HUES64 (cell line): Measurements from ENCODE around the gene EXOC6B.

ENCODE experiments used
- H3K27ac ChIP-seq: 2 replicates; pipeline ENCODE4 v1.7.0; 2013; ENCODE audit warnings: low read depth, low read length, inconsistent platforms
- H3K27me3 ChIP-seq: 2 replicates; pipeline ENCODE4 v1.6.1; 2013; ENCODE audit warnings: mild to moderate bottlenecking, low read length; ENCODE audit not compliant: insufficient read depth
- H3K36me3 ChIP-seq: 2 replicates; pipeline ENCODE4 v1.6.1; 2013; ENCODE audit warnings: mild to moderate bottlenecking, low read length; ENCODE audit not compliant: insufficient read depth
- H3K4me1 ChIP-seq: 2 replicates; pipeline ENCODE4 v1.6.1; 2013; ENCODE audit warnings: mild to moderate bottlenecking, low read length, moderate library complexity; ENCODE audit not compliant: insufficient read depth
- H3K4me3 ChIP-seq: 2 replicates; pipeline ENCODE4 v1.5.1; 2013; ENCODE audit warnings: mild to moderate bottlenecking, low read length, moderate library complexity
- H3K9ac ChIP-seq: 2 replicates; pipeline ENCODE4 v1.6.1; 2013; ENCODE audit warnings: mild to moderate bottlenecking, low read depth, low read length
- H3K9me3 ChIP-seq: 2 replicates; pipeline ENCODE4 v1.6.1; 2013; ENCODE audit warnings: low read depth, low read length; ENCODE audit not compliant: insufficient read depth
- WGBS: fragments of 150-250, 120-280 bp; methylation state at CpG from one replicate; pipeline ENCODE4 v1.1.7; 2013; ENCODE audit warnings: missing lambda C conversion rate; 5-methylcytosine and 5-hydroxymethylcytosine counted together

The EXOC6B gene

GRCh38 chr2:72636210-72636609 is 189.6 kb downstream of the EXOC6B start:
- Histone ChIP-seq H3K27me3 (no peaks in the 10 kb centered on the region), H3K9me3 (0 out of 2 replicates have a peak, but pooled peaks cover 5% of the 10 kb centered on the region), H3K4me1 (peaks cover 5% of the 10 kb centered on the region; the same call in 1 of the 2 replicates), H3K9ac (no peak overlapping the region), H3K27ac (no peak overlapping the region), H3K4me3 (no peak overlapping the region), H3K36me3 (no peaks in the 10 kb centered on the region)
- WGBS = 94% methylated on average over 3 of the region's 3 CpGs

- H3K36me3 ChIP-seq = no peaks in the 10 kb centered on the region
- no peaks in the 10 kb centered on the region for H3K27me3 ChIP-seq
- H3K9me3 ChIP-seq = no peaks in the 10 kb centered on the region
- peaks cover 11% of the 10 kb centered on the region; the same call in 1 of the 2 replicates for H3K4me1 ChIP-seq
- H3K4me3 ChIP-seq = no peak overlapping the region
- 93% methylated on average over 2 of the region's 2 CpGs for WGBS
- no peak overlapping the region for H3K9ac ChIP-seq
- no peak overlapping the region for H3K27ac ChIP-seq
These were observed 195.1 kb downstream of the EXOC6B start for GRCh38 chr2:72630767-72631166.

- 100% methylated on average over 1 of the region's 1 CpG for WGBS
- H3K36me3 ChIP-seq = no peaks in the 10 kb centered on the region
- H3K9ac ChIP-seq = no peak overlapping the region
- H3K27me3 ChIP-seq = no peaks in the 10 kb centered on the region
- no peak overlapping the region for H3K4me3 ChIP-seq
- H3K4me1 ChIP-seq = peaks cover 11% of the 10 kb centered on the region; the same call in 1 of the 2 replicates
- H3K9me3 ChIP-seq = no peaks in the 10 kb centered on the region
- H3K27ac ChIP-seq = no peak overlapping the region
These were observed 196.8 kb downstream of the EXOC6B start for GRCh38 chr2:72629062-72629461.

GRCh38 chr2:72627083-72627482 is 198.8 kb downstream of the EXOC6B start:
- no peak overlapping the region for H3K27ac ChIP-seq
- WGBS = 97% methylated on average over 1 of the region's 1 CpG
- no peaks in the 10 kb centered on the region for H3K9me3 ChIP-seq
- no peak overlapping the region for H3K4me3 ChIP-seq
- no peak overlapping the region for H3K9ac ChIP-seq
- no peaks in the 10 kb centered on the region for H3K27me3 ChIP-seq
- peaks cover 11% of the 10 kb centered on the region; the same call in 1 of the 2 replicates for H3K4me1 ChIP-seq
- H3K36me3 ChIP-seq = no peaks in the 10 kb centered on the region

- Histone ChIP-seq H3K4me3 (no peak overlapping the region), H3K9me3 (no peaks in the 10 kb centered on the region), H3K4me1 (peaks cover 11% of the 10 kb centered on the region; the same call in 1 of the 2 replicates), H3K27me3 (no peaks in the 10 kb centered on the region), H3K36me3 (no peaks in the 10 kb centered on the region), H3K9ac (no peak overlapping the region), H3K27ac (no peak overlapping the region)
- WGBS = 86% methylated on average over 1 of the region's 1 CpG
These were observed 200.5 kb downstream of the EXOC6B start for GRCh38 chr2:72625366-72625765.

- Histone ChIP-seq H3K27ac (no peak overlapping the region), H3K36me3 (no peaks in the 10 kb centered on the region), H3K9ac (no peak overlapping the region), H3K4me1 (peaks cover 21% of the 10 kb centered on the region; the same call in 1 of the 2 replicates), H3K4me3 (no peak overlapping the region), H3K9me3 (no peaks in the 10 kb centered on the region), H3K27me3 (no peaks in the 10 kb centered on the region)
These were observed 202.4 kb downstream of the EXOC6B start for GRCh38 chr2:72623481-72623880.

- Histone ChIP-seq H3K9ac (no peak overlapping the region), H3K27me3 (no peaks in the 10 kb centered on the region), H3K9me3 (peaks cover 4% of the 10 kb centered on the region; the same call in 1 of the 2 replicates), H3K27ac (no peak overlapping the region), H3K36me3 (no peaks in the 10 kb centered on the region), H3K4me1 (peaks cover 13% of the 10 kb centered on the region; the same call in 1 of the 2 replicates), H3K4me3 (no peak overlapping the region)
- 85% methylated on average over 3 of the region's 3 CpGs for WGBS
These were observed 206.2 kb downstream of the EXOC6B start for GRCh38 chr2:72619626-72620025.

- no peak overlapping the region for H3K9ac ChIP-seq
- H3K27ac ChIP-seq = no peak overlapping the region
These were observed 211.9 kb downstream of the EXOC6B start for GRCh38 chr2:72613931-72614330.

GRCh38 chr2:72612614-72613160 is 213.1 kb downstream of the EXOC6B start:
- Histone ChIP-seq H3K4me3 (no peak overlapping the region), H3K27ac (no peak overlapping the region), H3K27me3 (no peaks in the 10 kb centered on the region), H3K4me1 (no peaks in the 10 kb centered on the region), H3K9ac (no peak overlapping the region), H3K9me3 (peaks cover 13% of the 10 kb centered on the region; the same call in 1 of the 2 replicates), H3K36me3 (no peaks in the 10 kb centered on the region)
- WGBS = 94% methylated on average over 3 of the region's 4 CpGs

More at GRCh38 chr2:72613931-72614330, 211.9 kb downstream of the EXOC6B start:
- no peaks in the 10 kb centered on the region for H3K36me3 ChIP-seq
- no peak overlapping the region for H3K4me3 ChIP-seq
- H3K27me3 ChIP-seq = no peaks in the 10 kb centered on the region
- 0 out of 2 replicates have a peak, but pooled peaks cover 2% of the 10 kb centered on the region for H3K4me1 ChIP-seq
- H3K9me3 ChIP-seq = peaks cover 13% of the 10 kb centered on the region; the same call in 1 of the 2 replicates
- 89% methylated on average over 3 of the region's 3 CpGs for WGBS

GRCh38 chr2:72607189-72607588 is 218.6 kb downstream of the EXOC6B start:
- Histone ChIP-seq H3K4me1 (peaks cover 15% of the 10 kb centered on the region), H3K9me3 (peaks cover 8% of the 10 kb centered on the region; the same call in 1 of the 2 replicates), H3K4me3 (no peak overlapping the region), H3K36me3 (no peaks in the 10 kb centered on the region), H3K9ac (no peak overlapping the region), H3K27ac (no peak overlapping the region), H3K27me3 (no peaks in the 10 kb centered on the region)
- WGBS = 90% methylated on average over 2 of the region's 2 CpGs

- H3K9me3 ChIP-seq = peaks cover 8% of the 10 kb centered on the region; the same call in 1 of the 2 replicates
- 100% methylated on average over 1 of the region's 3 CpGs for WGBS
These were observed 219.9 kb downstream of the EXOC6B start for GRCh38 chr2:72605836-72606442.

More at GRCh38 chr2:72605836-72606442, 219.9 kb downstream of the EXOC6B start:
- Histone ChIP-seq H3K27me3 (no peaks in the 10 kb centered on the region), H3K4me1 (peaks cover 15% of the 10 kb centered on the region), H3K4me3 (no peak overlapping the region), H3K9ac (no peak overlapping the region), H3K27ac (no peak overlapping the region), H3K36me3 (no peaks in the 10 kb centered on the region)
